OCI-LY3 (cell line): ENCODE results near the gene SLC26A8.

Experiments used
- H2AFZ ChIP-seq: fragments of 200-600, 300-600 bp; shearing (Covaris generic); 2 replicates; pipeline ENCODE4 v1.6.0; 2014; ENCODE audit warnings: antibody characterized with exemption, low read depth, low read length
- H3K27ac ChIP-seq: fragments of 200-600, 300-600 bp; sonication (generic); 2 replicates; pipeline ENCODE4 v1.5.1; 2014; ENCODE audit warnings: mild to moderate bottlenecking, low read length, moderate library complexity, mixed read lengths
- H3K27me3 ChIP-seq: fragments of 200-600, 300-600 bp; sonication (generic); 2 replicates; pipeline ENCODE4 v1.6.1; 2014; ENCODE audit warnings: low read depth, low read length, mixed read lengths
- H3K36me3 ChIP-seq: fragments of 200-600, 300-600 bp; sonication (generic); replicated peaks from 2 replicates; pipeline ENCODE3; 2014; ENCODE audit warnings: low read depth, low read length, mixed read lengths
- H3K4me1 ChIP-seq: fragments of 300-600, 200-600 bp; sonication (generic); 2 replicates; pipeline ENCODE4 v1.6.1; 2014; ENCODE audit warnings: low read length, mixed read lengths
- H3K4me2 ChIP-seq: fragments of 200-600, 300-600 bp; sonication (generic); 2 replicates; pipeline ENCODE4 v1.6.1; 2014; ENCODE audit warnings: low read length, mixed read lengths
- H3K4me3 ChIP-seq: fragments of 300-600, 200-600 bp; sonication (generic); 2 replicates; pipeline ENCODE4 v1.5.1; 2014; ENCODE audit warnings: antibody characterized with exemption, mild to moderate bottlenecking, low read length, moderate library complexity
- H3K79me2 ChIP-seq: fragments of 300-600, 200-600 bp; shearing (Covaris generic); 2 replicates; pipeline ENCODE4 v1.6.1; 2014; ENCODE audit warnings: mild to moderate bottlenecking, low read length, mixed read lengths
- H3K9ac ChIP-seq: fragments of 300-600, 200-600 bp; shearing (Covaris generic); 2 replicates; pipeline ENCODE4 v1.6.0; 2014; ENCODE audit warnings: mild to moderate bottlenecking, low read length, moderate library complexity
- H3K9me3 ChIP-seq: fragments of 200-600, 300-600 bp; shearing (Covaris generic); 2 replicates; pipeline ENCODE4 v1.6.1; 2014; ENCODE audit warnings: low read length, mixed read lengths; ENCODE audit not compliant: insufficient read depth
- H4K20me1 ChIP-seq: fragments of 200-600, 300-600 bp; sonication (generic); 2 replicates; pipeline ENCODE4 v1.6.1; 2016; ENCODE audit warnings: low read length, mixed read lengths; ENCODE audit not compliant: insufficient read depth
- CTCF ChIP-seq: fragments of 200-600, 300-600 bp; sonication (generic); IDR thresholded peaks from 2 replicates; pipeline ENCODE4 v1.5.1; 2014; ENCODE audit warnings: antibody characterized with exemption, low read length, low read depth
- EZH2phosphoT487 ChIP-seq: fragments of 200-600 bp; shearing (Covaris generic); IDR thresholded peaks from 2 replicates; pipeline ENCODE4 v1.6.1; 2018; ENCODE audit warnings: antibody characterized with exemption, mixed run types, low read depth

Gene SLC26A8

GRCh38 chr6:35977308-35977707 lies 47.1 kb downstream of the SLC26A8 start:
- Histone ChIP-seq H3K27me3 (peaks cover 13% of the 10 kb centered on the region), H3K4me1 (peaks cover 14% of the 10 kb centered on the region), H3K36me3 (no peaks in the 10 kb centered on the region), H3K9ac (no peak overlapping the region), H3K79me2 (no peaks in the 10 kb centered on the region), H4K20me1 (no peaks in the 10 kb centered on the region), H3K9me3 (no peaks in the 10 kb centered on the region), H2AFZ (no peak overlapping the region), H3K27ac (no peak overlapping the region), H3K4me3 (no peak overlapping the region), H3K4me2 (no peak overlapping the region)
- TF ChIP-seq EZH2phosphoT487 = no peak
- no peak for TF ChIP-seq CTCF

GRCh38 chr6:35973670-35974222 lies 50.7 kb downstream of the SLC26A8 start:
- H3K79me2 ChIP-seq = no peaks in the 10 kb centered on the region
- H3K4me2 ChIP-seq = peak overlapping the region; percentile 32
- peaks cover 14% of the 10 kb centered on the region for H3K4me1 ChIP-seq
- H3K36me3 ChIP-seq = no peaks in the 10 kb centered on the region
- H3K27ac ChIP-seq = no peak overlapping the region
- no peaks in the 10 kb centered on the region for H3K9me3 ChIP-seq
- TF ChIP-seq EZH2phosphoT487 (no peak), CTCF (no peak)
- no peak overlapping the region for H3K4me3 ChIP-seq
- H3K27me3 ChIP-seq = no peaks in the 10 kb centered on the region
- H2AFZ ChIP-seq = no peak overlapping the region
- no peaks in the 10 kb centered on the region for H4K20me1 ChIP-seq
- no peak overlapping the region for H3K9ac ChIP-seq

GRCh38 chr6:35972471-35973367 lies 51.7 kb downstream of the SLC26A8 start:
- Histone ChIP-seq H3K79me2 (no peaks in the 10 kb centered on the region), H4K20me1 (no peaks in the 10 kb centered on the region), H3K4me1 (peaks cover 14% of the 10 kb centered on the region), H2AFZ (no peak overlapping the region), H3K9ac (no peak overlapping the region), H3K4me2 (no peak overlapping the region), H3K4me3 (no peak overlapping the region), H3K36me3 (no peaks in the 10 kb centered on the region), H3K9me3 (no peaks in the 10 kb centered on the region), H3K27ac (no peak overlapping the region), H3K27me3 (no peaks in the 10 kb centered on the region)
- TF ChIP-seq CTCF (no peak), EZH2phosphoT487 (no peak)

- Histone ChIP-seq H2AFZ (no peak overlapping the region), H3K4me1 (peaks cover 14% of the 10 kb centered on the region), H3K27ac (no peak overlapping the region), H4K20me1 (no peaks in the 10 kb centered on the region), H3K27me3 (no peaks in the 10 kb centered on the region), H3K4me3 (no peak overlapping the region), H3K4me2 (no peak overlapping the region), H3K9me3 (no peaks in the 10 kb centered on the region), H3K79me2 (no peaks in the 10 kb centered on the region), H3K9ac (no peak overlapping the region), H3K36me3 (no peaks in the 10 kb centered on the region)
- no peak for TF ChIP-seq CTCF
- TF ChIP-seq EZH2phosphoT487 = no peak
These were observed 54.3 kb downstream of the SLC26A8 start for GRCh38 chr6:35970181-35970580.
